ENCODE results near the gene RDX. TPM values are rescaled to one million over a fixed set of nuclear protein-coding genes. Genes with fewer than 3 reads are reported as not detected.
"Not testable (repeated sequence)": the region's sequence is repeated elsewhere in the genome, so short reads cannot be mapped to it uniquely, and the experiment has no call there.

The RDX gene
- total RNA-seq, 1 experiment from 2014 or later, result 250 TPM

- no TSS peak for BruUV-seq (replicated peaks)
- H3K4me1 Mint-ChIP-seq (ENCODE audit: low read depth, unreplicated experiment), result peaks cover 29% of the 10 kb centered on the region
- POLR2A ChIA-PET, result no interaction called here
- TF ChIP-seq CTCF (IDR thresholded peaks at IDR 0.05; ENCODE audit: insufficient read depth in 1 of 2, low read depth in 1 of 2, low read length in 1 of 2, severe bottlenecking in 1 of 2, unreplicated experiment in 1 of 2), result no peak
- CTCF ChIA-PET, result interaction anchor here (1.2 kb wide), 1 partner anchor 181 kb away, joined by 3 read pairs; no protein-coding TSS in a partner anchor
- H3K36me3 ChIP-seq (ENCODE audit: control insufficient read depth, insufficient read depth, low read length), result no peaks in the 10 kb centered on the region
- intact Hi-C loops (cut with micrococcal nuclease; ENCODE audit: unreplicated experiment), result loop anchor here (1.0 kb wide), 2 partner anchors 104 to 250 kb away; no protein-coding TSS in a partner anchor
- peak; percentile 51 to 70 for DNase-seq
- no peaks in the 10 kb centered on the region; the same call in 1 of the 2 replicates for H3K9me3 ChIP-seq
- peak overlapping the region; percentile 23 for H3K27ac Mint-ChIP-seq (ENCODE audit: unreplicated experiment)
- H3K4me3 ChIP-seq (ENCODE audit: low read depth, low read length), result no peak overlapping the region
- no peaks in the 10 kb centered on the region for H3K27me3 Mint-ChIP-seq (ENCODE audit: insufficient read depth, unreplicated experiment)
- no peaks in the 10 kb centered on the region for H3K27me3 ChIP-seq (replicated peaks; ENCODE audit: control insufficient read depth, insufficient read depth, low read length)
- peaks cover 21% of the 10 kb centered on the region for H3K4me1 ChIP-seq
- no peak overlapping the region for H3K4me3 Mint-ChIP-seq (ENCODE audit: unreplicated experiment)
- H3K36me3 Mint-ChIP-seq (ENCODE audit: insufficient read depth, unreplicated experiment), result peaks cover 10% of the 10 kb centered on the region
- H3K9me3 Mint-ChIP-seq (ENCODE audit: unreplicated experiment), result peaks cover 8% of the 10 kb centered on the region
Observed at GRCh38 chr11:110196241-110196754, 100.1 kb downstream of the RDX start.

GRCh38 chr11:110194211-110194766, 102.1 kb downstream of the RDX start:
- H3K27me3 ChIP-seq (replicated peaks; ENCODE audit: control insufficient read depth, insufficient read depth, low read length); DNase-seq; H3K4me3 ChIP-seq (ENCODE audit: low read depth, low read length); intact Hi-C loops (cut with micrococcal nuclease; ENCODE audit: unreplicated experiment); H3K9me3 Mint-ChIP-seq (ENCODE audit: unreplicated experiment); H3K27me3 Mint-ChIP-seq (ENCODE audit: insufficient read depth, unreplicated experiment); BruUV-seq (replicated peaks); CTCF ChIA-PET; H3K27ac Mint-ChIP-seq (ENCODE audit: unreplicated experiment); POLR2A ChIA-PET; H3K4me3 Mint-ChIP-seq (ENCODE audit: unreplicated experiment); H3K36me3 ChIP-seq (ENCODE audit: control insufficient read depth, insufficient read depth, low read length); H3K9me3 ChIP-seq: not testable (repeated sequence)
- peaks cover 21% of the 10 kb centered on the region for H3K4me1 ChIP-seq
- Mint-ChIP-seq H3K4me1 (ENCODE audit: low read depth, unreplicated experiment) (peaks cover 22% of the 10 kb centered on the region), H3K36me3 (ENCODE audit: insufficient read depth, unreplicated experiment) (peaks cover 10% of the 10 kb centered on the region)

- H3K27me3 ChIP-seq (replicated peaks; ENCODE audit: control insufficient read depth, insufficient read depth, low read length); DNase-seq; H3K27me3 Mint-ChIP-seq (ENCODE audit: insufficient read depth, unreplicated experiment); intact Hi-C loops (cut with micrococcal nuclease; ENCODE audit: unreplicated experiment); BruUV-seq (replicated peaks); H3K36me3 ChIP-seq (ENCODE audit: control insufficient read depth, insufficient read depth, low read length); POLR2A ChIA-PET; H3K4me3 ChIP-seq (ENCODE audit: low read depth, low read length); H3K4me3 Mint-ChIP-seq (ENCODE audit: unreplicated experiment); CTCF ChIA-PET; H3K9me3 Mint-ChIP-seq (ENCODE audit: unreplicated experiment); H3K27ac Mint-ChIP-seq (ENCODE audit: unreplicated experiment); H3K9me3 ChIP-seq: not testable (repeated sequence)
- peaks cover 10% of the 10 kb centered on the region for H3K36me3 Mint-ChIP-seq (ENCODE audit: insufficient read depth, unreplicated experiment)
- H3K4me1 Mint-ChIP-seq (ENCODE audit: low read depth, unreplicated experiment), result peaks cover 20% of the 10 kb centered on the region
- H3K4me1 ChIP-seq, result peaks cover 19% of the 10 kb centered on the region
Observed at GRCh38 chr11:110192604-110193282, 103.7 kb downstream of the RDX start.

GRCh38 chr11:110190885-110191284, 105.5 kb downstream of the RDX start:
- H3K36me3 Mint-ChIP-seq (ENCODE audit: insufficient read depth, unreplicated experiment), result no peaks in the 10 kb centered on the region
- no peak for DNase-seq
- H3K27ac Mint-ChIP-seq (ENCODE audit: unreplicated experiment), result no peak overlapping the region
- no peak overlapping the region for H3K4me3 ChIP-seq (ENCODE audit: low read depth, low read length)
- no TSS peak for BruUV-seq (replicated peaks)
- no peaks in the 10 kb centered on the region for H3K36me3 ChIP-seq (ENCODE audit: control insufficient read depth, insufficient read depth, low read length)
- intact Hi-C loops (cut with micrococcal nuclease; ENCODE audit: unreplicated experiment), result no loop called here
- no peaks in the 10 kb centered on the region for H3K27me3 Mint-ChIP-seq (ENCODE audit: insufficient read depth, unreplicated experiment)
- peaks cover 8% of the 10 kb centered on the region for H3K9me3 Mint-ChIP-seq (ENCODE audit: unreplicated experiment)
- no peaks in the 10 kb centered on the region; the same call in 1 of the 2 replicates for H3K9me3 ChIP-seq
- H3K4me1 ChIP-seq, result peaks cover 4% of the 10 kb centered on the region
- TF ChIP-seq CTCF (IDR thresholded peaks at IDR 0.05; ENCODE audit: insufficient read depth in 1 of 2, low read depth in 1 of 2, low read length in 1 of 2, severe bottlenecking in 1 of 2, unreplicated experiment in 1 of 2), result no peak
- ChIA-PET CTCF (no interaction called here), POLR2A (no interaction called here)
- no peaks in the 10 kb centered on the region for H3K27me3 ChIP-seq (replicated peaks; ENCODE audit: control insufficient read depth, insufficient read depth, low read length)
- no peak overlapping the region for H3K4me3 Mint-ChIP-seq (ENCODE audit: unreplicated experiment)
- peaks cover 5% of the 10 kb centered on the region for H3K4me1 Mint-ChIP-seq (ENCODE audit: low read depth, unreplicated experiment)
